Osteoblast (primary cell): ENCODE data around the gene COL15A1. TPM values are rescaled to one million over a fixed set of nuclear protein-coding genes. Genes with fewer than 3 reads are reported as not detected.
"Not testable (repeated sequence)": the region's sequence is repeated elsewhere in the genome, so short reads cannot be mapped to it uniquely, and the experiment has no call there.

Source experiments
- DNase-seq: peaks from one replicate; pipeline ENCODE4 v3.0.0; 2011; ENCODE audit warnings: low spot score, mixed read lengths; ENCODE audit not compliant: insufficient read length; ENCODE audit errors: missing footprints
- H2AFZ ChIP-seq: 2 replicates; pipeline ENCODE4 v1.6.0; 2011; ENCODE audit warnings: mild to moderate bottlenecking, low read length
- H3K27ac ChIP-seq: 2 replicates; pipeline ENCODE4 v1.5.1; 2011; ENCODE audit warnings: mild to moderate bottlenecking, low read depth, low read length, moderate library complexity
- H3K27me3 ChIP-seq: 2 replicates; pipeline ENCODE4 v1.6.0; 2012; ENCODE audit warnings: mild to moderate bottlenecking, control low read depth, inconsistent platforms, low read length, moderate library complexity; ENCODE audit not compliant: insufficient read depth
- H3K36me3 ChIP-seq: 2 replicates; pipeline ENCODE4 v1.5.1; 2011; ENCODE audit warnings: mild to moderate bottlenecking, low read length, control low read depth, moderate library complexity; ENCODE audit not compliant: insufficient read depth
- H3K4me1 ChIP-seq: 2 replicates; pipeline ENCODE4 v1.5.1; 2011; ENCODE audit warnings: mild to moderate bottlenecking, low read length, control low read depth, moderate library complexity; ENCODE audit not compliant: insufficient read depth
- H3K4me2 ChIP-seq: 2 replicates; pipeline ENCODE4 v1.6.0; 2011; ENCODE audit warnings: mild to moderate bottlenecking, low read length; ENCODE audit not compliant: insufficient read depth
- H3K4me3 ChIP-seq: fragments of 200-600 bp; sonication (generic); 3 replicates; pipeline ENCODE4 v1.5.1; 2012; ENCODE audit warnings: mild to moderate bottlenecking, low read length, inconsistent platforms; ENCODE audit not compliant: insufficient read depth
- H3K79me2 ChIP-seq: 2 replicates; pipeline ENCODE4 v1.6.0; 2012; ENCODE audit warnings: mild to moderate bottlenecking, low read length, control low read depth, inconsistent platforms; ENCODE audit not compliant: insufficient read depth
- H3K9me3 ChIP-seq: 2 replicates; pipeline ENCODE4 v1.5.1; 2011; ENCODE audit warnings: low read depth, low read length, control low read depth
- H4K20me1 ChIP-seq: 2 replicates; pipeline ENCODE4 v1.6.0; 2012; ENCODE audit warnings: mild to moderate bottlenecking, low read length, control low read depth; ENCODE audit not compliant: insufficient read depth
- CTCF ChIP-seq: IDR thresholded peaks from 2 replicates; pipeline ENCODE4 v1.5.1; 2011; ENCODE audit warnings: mild to moderate bottlenecking, low read depth, low read length, moderate library complexity; ENCODE audit errors: extremely low read depth
- total RNA-seq: library from RNA; depleted of rRNA; stranded (reverse); fragments of >200 nt; gene quantifications from 2 replicates; pipeline ENCODE4 v1.2.3, GENCODE V29; 2012

Gene COL15A1
- total RNA-seq, 1 donor: 29.3 TPM

DNA sequence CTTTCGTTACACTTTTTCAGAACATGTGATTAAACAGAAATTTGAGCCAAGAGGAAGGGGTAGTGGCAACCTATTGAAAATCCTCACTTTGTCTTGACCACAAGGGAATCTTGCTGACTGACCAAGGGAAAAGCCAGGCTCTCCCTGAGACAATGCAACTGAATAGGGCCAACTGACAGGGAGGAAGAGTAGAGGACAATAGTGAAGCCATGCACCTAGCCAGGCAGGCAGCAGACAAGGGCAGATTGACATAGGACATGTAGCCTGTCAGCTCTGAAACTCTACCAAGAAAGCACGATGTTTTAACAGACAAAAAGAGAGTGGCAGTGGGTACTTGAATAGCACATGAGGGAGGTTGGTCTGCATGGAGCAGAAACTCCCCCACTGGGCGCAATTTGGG, 152.7 kb downstream of the COL15A1 start:
- H4K20me1 ChIP-seq: no peaks in the 10 kb centered on the region
- H2AFZ ChIP-seq: no peak overlapping the region
- no peak overlapping the region for H3K4me3 ChIP-seq
- no peak for TF ChIP-seq CTCF
- DNase-seq: no peak
- H3K9me3 ChIP-seq: no peaks in the 10 kb centered on the region
- H3K36me3 ChIP-seq: no peaks in the 10 kb centered on the region
- no peak overlapping the region for H3K4me2 ChIP-seq
- no peaks in the 10 kb centered on the region for H3K4me1 ChIP-seq
- H3K27ac ChIP-seq: no peak overlapping the region
- peaks cover 15% of the 10 kb centered on the region for H3K27me3 ChIP-seq
- no peaks in the 10 kb centered on the region for H3K79me2 ChIP-seq

DNA sequence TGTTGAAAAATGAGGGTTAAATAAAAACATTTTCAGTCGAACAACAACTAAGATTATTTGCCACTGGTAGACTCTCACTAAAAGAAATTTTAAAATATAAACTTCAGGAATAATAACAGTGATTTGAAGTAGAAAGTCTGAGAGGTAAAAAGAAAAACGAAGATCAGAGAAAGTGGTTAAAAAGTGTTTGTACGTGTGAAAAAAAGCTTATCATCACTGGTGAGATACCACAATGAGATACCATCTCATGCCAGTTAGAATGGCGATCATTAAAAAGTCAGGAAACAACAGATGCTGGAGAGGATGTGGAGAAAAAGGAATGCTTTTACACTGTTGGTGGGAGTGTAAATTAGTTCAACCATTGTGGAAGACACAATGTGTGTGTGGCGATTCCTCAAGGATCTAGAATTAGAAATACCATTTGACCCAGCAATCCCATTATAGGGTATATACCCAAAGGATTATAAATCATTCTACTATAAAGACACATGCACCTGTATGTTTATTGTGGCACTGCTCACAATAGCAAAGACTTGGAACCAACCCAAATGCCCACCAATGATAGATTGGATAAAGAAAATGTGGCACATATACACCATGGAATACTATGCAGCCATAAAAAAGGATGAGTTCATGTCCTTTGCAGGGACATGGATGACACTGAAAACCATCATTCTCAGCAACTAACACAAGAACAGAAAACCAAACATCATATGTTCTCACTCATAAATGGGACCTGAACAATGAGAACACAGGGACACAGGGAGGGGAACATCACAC, 156.3 kb downstream of the COL15A1 start:
- H3K36me3 ChIP-seq, H3K4me2 ChIP-seq, H3K79me2 ChIP-seq, H4K20me1 ChIP-seq, H3K9me3 ChIP-seq, H3K27ac ChIP-seq, H3K4me3 ChIP-seq, H2AFZ ChIP-seq, DNase-seq: not testable (repeated sequence)
- Histone ChIP-seq H3K27me3 (peaks cover 10% of the 10 kb centered on the region), H3K4me1 (peaks cover 11% of the 10 kb centered on the region)

GRCh38 chr9:99101271-99101670, 157.6 kb downstream of the COL15A1 start:
- no peak for TF ChIP-seq CTCF
- DNase-seq: no peak
- peaks cover 7% of the 10 kb centered on the region for H3K79me2 ChIP-seq
- no peaks in the 10 kb centered on the region for H3K36me3 ChIP-seq
- H3K27me3 ChIP-seq: no peaks in the 10 kb centered on the region
- no peak overlapping the region for H2AFZ ChIP-seq
- H3K9me3 ChIP-seq: no peaks in the 10 kb centered on the region
- H3K4me2 ChIP-seq: no peak overlapping the region
- peaks cover 13% of the 10 kb centered on the region for H3K4me1 ChIP-seq
- H3K27ac ChIP-seq: no peak overlapping the region
- H4K20me1 ChIP-seq: peaks cover 4% of the 10 kb centered on the region
- no peak overlapping the region for H3K4me3 ChIP-seq

DNA sequence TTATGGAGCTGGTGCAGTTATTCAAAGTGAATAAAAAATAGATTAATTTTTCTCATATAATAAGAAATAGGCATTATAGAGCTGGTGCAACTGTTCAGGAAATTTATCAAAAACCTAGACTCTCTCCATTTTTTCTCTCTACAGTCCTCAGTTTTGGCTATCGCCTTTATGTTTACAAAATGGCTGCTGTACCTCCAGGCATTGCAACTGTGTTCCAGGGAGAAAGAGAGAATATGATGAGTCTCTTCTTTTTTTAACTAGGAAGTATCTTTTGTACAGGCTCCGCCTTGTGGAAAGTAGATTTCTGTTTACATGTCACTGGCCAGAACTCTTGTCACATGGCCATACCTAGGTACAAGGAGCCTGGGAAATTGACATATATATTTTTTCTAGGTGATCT, 158.1 kb downstream of the COL15A1 start:
- Histone ChIP-seq H3K27me3 (no peaks in the 10 kb centered on the region), H3K79me2 (peaks cover 13% of the 10 kb centered on the region), H3K4me2 (no peak overlapping the region), H2AFZ (no peak overlapping the region), H3K9me3 (no peaks in the 10 kb centered on the region), H4K20me1 (peaks cover 10% of the 10 kb centered on the region), H3K4me1 (peaks cover 18% of the 10 kb centered on the region), H3K36me3 (no peaks in the 10 kb centered on the region), H3K4me3 (no peak overlapping the region), H3K27ac (no peak overlapping the region)
- DNase-seq: no peak
- no peak for TF ChIP-seq CTCF
